ENCODE measurements around the gene ZNF518B. TPM values are rescaled to one million over a fixed set of nuclear protein-coding genes. Genes with fewer than 3 reads are reported as not detected.

Gene ZNF518B
- total RNA-seq, 2 experiments from 2014 or later = 13.5 to 13.8 TPM

DNA sequence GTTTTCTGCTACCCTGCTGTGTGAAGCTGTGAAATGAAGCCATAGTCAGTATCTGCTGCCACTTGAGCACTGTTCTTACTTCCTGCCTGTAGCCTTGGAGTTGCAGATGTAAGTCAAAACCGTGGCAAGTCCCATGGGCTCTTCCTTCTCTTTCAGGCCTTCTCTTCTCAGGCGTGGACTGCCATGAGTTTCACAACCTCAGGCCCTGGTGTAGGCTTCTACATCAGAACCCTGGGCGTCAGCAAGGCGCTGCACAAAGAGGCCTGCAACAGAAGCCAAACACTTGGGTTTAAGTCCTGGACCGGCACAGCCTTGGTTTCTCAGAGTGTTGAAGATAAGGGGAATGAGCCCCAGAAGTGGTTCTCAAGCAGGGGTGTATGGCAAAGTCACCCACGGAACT lies 2.5 kb downstream of the ZNF518B start:
- CTCF ChIA-PET = interaction anchor here (1.0 kb wide), 1 partner anchor 751 kb away, joined by 3 read pairs; no protein-coding TSS in a partner anchor
- peaks cover 2% of the 10 kb centered on the region for H3K27me3 Mint-ChIP-seq
- intact Hi-C loops (cut with micrococcal nuclease) = no loop called here
- H3K4me1 Mint-ChIP-seq (ENCODE audit: low read depth) = peaks cover 32% of the 10 kb centered on the region
- H3K36me3 Mint-ChIP-seq (ENCODE audit: low read depth) = peaks cover 54% of the 10 kb centered on the region
- no peak overlapping the region for H3K4me3 Mint-ChIP-seq
- TF ChIP-seq, protein P1, sequence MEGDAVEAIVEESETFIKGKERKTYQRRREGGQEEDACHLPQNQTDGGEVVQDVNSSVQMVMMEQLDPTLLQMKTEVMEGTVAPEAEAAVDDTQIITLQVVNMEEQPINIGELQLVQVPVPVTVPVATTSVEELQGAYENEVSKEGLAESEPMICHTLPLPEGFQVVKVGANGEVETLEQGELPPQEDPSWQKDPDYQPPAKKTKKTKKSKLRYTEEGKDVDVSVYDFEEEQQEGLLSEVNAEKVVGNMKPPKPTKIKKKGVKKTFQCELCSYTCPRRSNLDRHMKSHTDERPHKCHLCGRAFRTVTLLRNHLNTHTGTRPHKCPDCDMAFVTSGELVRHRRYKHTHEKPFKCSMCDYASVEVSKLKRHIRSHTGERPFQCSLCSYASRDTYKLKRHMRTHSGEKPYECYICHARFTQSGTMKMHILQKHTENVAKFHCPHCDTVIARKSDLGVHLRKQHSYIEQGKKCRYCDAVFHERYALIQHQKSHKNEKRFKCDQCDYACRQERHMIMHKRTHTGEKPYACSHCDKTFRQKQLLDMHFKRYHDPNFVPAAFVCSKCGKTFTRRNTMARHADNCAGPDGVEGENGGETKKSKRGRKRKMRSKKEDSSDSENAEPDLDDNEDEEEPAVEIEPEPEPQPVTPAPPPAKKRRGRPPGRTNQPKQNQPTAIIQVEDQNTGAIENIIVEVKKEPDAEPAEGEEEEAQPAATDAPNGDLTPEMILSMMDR (IDR thresholded peaks at IDR 0.05) = no peak
- DNase-seq (no peak), ATAC-seq (no peak)
- POLR2A ChIA-PET = no interaction called here
- no peak overlapping the region for H3K27ac Mint-ChIP-seq
- peaks cover 4% of the 10 kb centered on the region for H3K9me3 Mint-ChIP-seq

DNA sequence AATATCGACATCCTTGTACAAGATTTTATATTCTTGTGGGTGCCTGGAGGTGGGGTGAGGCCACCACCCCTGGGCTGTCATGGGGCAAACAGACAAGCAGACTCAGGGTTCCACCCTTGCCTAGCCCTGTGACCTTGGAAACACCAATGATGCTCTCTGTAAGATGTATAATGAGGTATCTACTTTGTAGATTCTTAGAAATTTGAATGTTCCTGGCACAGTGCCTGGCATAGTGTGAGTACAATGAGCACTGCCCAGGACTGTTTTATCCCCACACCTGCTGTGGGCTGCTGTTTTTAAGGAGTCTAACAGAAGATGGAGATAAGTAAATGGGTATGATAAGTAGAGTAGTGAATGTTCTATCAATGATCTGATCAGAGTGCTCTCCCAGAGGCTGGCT lies 3.1 kb downstream of the ZNF518B start:
- Mint-ChIP-seq H3K36me3 (ENCODE audit: low read depth) (peaks cover 60% of the 10 kb centered on the region), H3K4me1 (ENCODE audit: low read depth) (peaks cover 26% of the 10 kb centered on the region), H3K4me3 (no peak overlapping the region), H3K27me3 (peaks cover 2% of the 10 kb centered on the region), H3K9me3 (peaks cover 9% of the 10 kb centered on the region), H3K27ac (peak overlapping the region; percentile 25)
- ChIA-PET CTCF (no interaction called here), POLR2A (no interaction called here)
- ATAC-seq = no peak
- DNase-seq = no peak
- TF ChIP-seq, protein P1 (IDR thresholded peaks at IDR 0.05) = no peak
- intact Hi-C loops (cut with micrococcal nuclease) = no loop called here

DNA sequence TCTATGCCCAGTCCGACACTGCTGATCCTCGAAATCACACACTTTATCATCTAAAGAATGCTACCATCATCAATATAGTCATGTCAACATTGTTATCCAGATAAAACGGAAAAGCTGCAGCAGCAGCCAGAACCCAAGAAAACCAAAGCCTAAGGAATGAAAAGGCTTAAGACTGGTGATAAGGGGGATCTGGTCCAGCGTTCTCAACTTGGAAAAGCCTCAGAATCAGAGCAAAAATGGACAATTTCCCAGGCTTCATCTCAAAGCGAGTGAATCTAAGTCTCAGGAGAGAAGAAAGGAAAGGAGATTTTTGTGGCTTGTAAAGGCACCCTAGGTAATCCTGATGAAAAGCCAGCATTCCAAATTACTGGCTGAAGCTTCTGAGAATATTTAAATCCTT lies 8.2 kb downstream of the ZNF518B start:
- Mint-ChIP-seq H3K27me3 (no peaks in the 10 kb centered on the region), H3K27ac (no peak overlapping the region), H3K4me3 (no peak overlapping the region), H3K36me3 (ENCODE audit: low read depth) (peaks cover 90% of the 10 kb centered on the region), H3K4me1 (ENCODE audit: low read depth) (peaks cover 2% of the 10 kb centered on the region), H3K9me3 (peaks cover 46% of the 10 kb centered on the region)
- POLR2A ChIA-PET = no interaction called here
- ATAC-seq (no peak), DNase-seq (no peak)
- intact Hi-C loops (cut with micrococcal nuclease) = no loop called here
- TF ChIP-seq, protein P1 (IDR thresholded peaks at IDR 0.05) = no peak
- CTCF ChIA-PET = interaction anchor here (1.0 kb wide), 2 partner anchors 12 to 284 kb away, joined by 3 to 5 read pairs; no protein-coding TSS in a partner anchor

DNA sequence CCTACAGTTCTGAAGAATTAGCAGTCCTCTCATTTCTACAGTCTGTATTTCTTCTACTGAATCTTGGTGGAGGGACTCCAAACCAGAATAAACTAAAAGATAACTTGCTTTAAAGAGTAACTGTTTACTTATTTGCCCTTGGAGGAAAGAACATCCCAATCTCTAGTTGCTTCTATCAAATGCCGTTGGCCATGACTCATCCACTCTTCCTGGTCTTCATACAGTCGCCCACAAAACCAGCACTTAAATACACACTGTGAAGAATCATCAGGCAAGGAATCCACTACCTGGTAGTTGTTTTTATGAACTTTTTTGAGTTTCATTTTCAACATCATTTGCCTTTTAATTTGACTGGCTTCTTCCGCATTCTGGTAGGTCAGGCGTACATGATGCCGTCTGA lies 14.2 kb downstream of the ZNF518B start:
- Mint-ChIP-seq H3K27me3 (no peaks in the 10 kb centered on the region), H3K4me1 (ENCODE audit: low read depth) (peaks cover 2% of the 10 kb centered on the region), H3K9me3 (peaks cover 56% of the 10 kb centered on the region), H3K27ac (no peak overlapping the region), H3K4me3 (no peak overlapping the region), H3K36me3 (ENCODE audit: low read depth) (peaks cover 56% of the 10 kb centered on the region)
- no peak for ATAC-seq
- TF ChIP-seq, protein P1 (IDR thresholded peaks at IDR 0.05) = no peak
- ChIA-PET CTCF (no interaction called here), POLR2A (no interaction called here)
- DNase-seq = no peak
- intact Hi-C loops (cut with micrococcal nuclease) = no loop called here

DNA sequence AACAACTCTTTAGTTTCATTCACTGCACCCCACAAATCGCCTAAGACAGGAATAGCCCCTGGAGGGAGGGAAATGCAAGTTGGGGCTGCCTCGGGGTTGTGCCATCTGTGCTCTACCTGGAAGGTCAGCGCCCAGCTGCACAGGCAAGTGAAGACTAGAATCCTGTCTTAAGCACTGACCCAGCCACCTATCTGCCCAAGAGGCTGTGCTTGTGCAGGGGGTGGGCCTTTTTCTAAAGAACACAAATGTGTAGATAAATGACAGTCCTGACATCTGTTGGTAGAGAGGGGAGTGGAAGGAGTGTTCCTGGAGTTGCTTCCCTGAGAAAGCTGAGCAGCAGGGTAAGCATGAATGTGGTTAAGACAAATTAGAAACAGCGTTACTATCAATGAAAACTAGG lies 15.7 kb downstream of the ZNF518B start:
- ChIA-PET CTCF (no interaction called here), POLR2A (no interaction called here)
- H3K9me3 Mint-ChIP-seq = peaks cover 47% of the 10 kb centered on the region
- no peak for DNase-seq
- H3K27me3 Mint-ChIP-seq = no peaks in the 10 kb centered on the region
- H3K36me3 Mint-ChIP-seq (ENCODE audit: low read depth) = peaks cover 46% of the 10 kb centered on the region
- intact Hi-C loops (cut with micrococcal nuclease) = no loop called here
- H3K4me1 Mint-ChIP-seq (ENCODE audit: low read depth) = no peaks in the 10 kb centered on the region
- H3K4me3 Mint-ChIP-seq = no peak overlapping the region
- H3K27ac Mint-ChIP-seq = no peak overlapping the region
- ATAC-seq = no peak
- TF ChIP-seq, protein P1 (IDR thresholded peaks at IDR 0.05) = no peak

Data from activated CD8-positive, alpha-beta T cell treated with anti-CD3 and anti-CD28 coated beads for 36 hours (primary cell).